ENCODE data around the gene ANO6.
"Not testable (repeated sequence)": the region's sequence is repeated elsewhere in the genome, so short reads cannot be mapped to it uniquely, and the experiment has no call there.

Gene ANO6

DNA sequence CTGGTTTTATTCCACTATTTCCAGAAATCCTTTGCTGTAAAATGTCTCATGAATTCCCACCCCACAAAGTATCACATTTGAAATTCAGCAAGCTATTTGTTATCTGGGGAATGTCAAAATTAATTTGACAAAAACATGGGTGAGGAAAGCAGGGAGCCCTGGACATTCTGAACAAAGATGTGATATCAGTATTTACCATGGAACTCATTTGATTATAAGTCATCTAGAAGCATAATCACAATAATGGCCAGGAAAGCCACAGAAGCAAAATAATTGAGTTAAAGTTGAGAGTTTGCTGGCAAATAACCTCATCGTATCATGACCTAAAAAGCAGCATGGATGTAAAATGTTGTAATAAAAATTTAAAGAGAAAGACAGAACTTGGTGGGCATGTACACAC is 96.1 kb downstream of the ANO6 start:
- Histone ChIP-seq H3K4me3 (ENCODE audit: low read length) (no peak overlapping the region), H3K9ac (ENCODE audit: low read length) (no peak overlapping the region), H3K9me3 (ENCODE audit: control insufficient read depth, low read length) (no peaks in the 10 kb centered on the region), H3K36me3 (ENCODE audit: control insufficient read depth, insufficient read depth, low read length) (no peaks in the 10 kb centered on the region), H3K4me1 (ENCODE audit: control insufficient read depth, insufficient read depth, low read length) (no peaks in the 10 kb centered on the region), H3K27me3 (ENCODE audit: control insufficient read depth, insufficient read depth, low read length) (no peaks in the 10 kb centered on the region)

DNA sequence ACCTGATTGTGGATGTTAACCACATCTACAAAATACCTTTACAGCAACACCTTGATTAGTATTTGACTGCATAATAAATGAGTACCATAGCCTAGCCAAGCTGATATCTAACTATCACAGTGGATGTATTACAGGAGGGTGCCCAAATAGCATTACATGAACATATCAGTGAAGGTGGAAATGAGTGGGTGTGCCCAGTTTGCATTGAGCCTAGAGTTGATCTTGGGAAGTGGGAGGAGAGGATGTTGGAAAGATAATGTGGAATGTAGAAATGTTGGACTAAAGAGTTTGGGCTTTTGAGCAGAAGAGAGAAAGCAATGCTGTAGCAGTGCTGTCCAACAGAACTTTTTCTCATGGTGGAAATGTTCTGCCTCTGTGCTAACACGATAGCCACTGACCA is 98.9 kb downstream of the ANO6 start:
- Histone ChIP-seq H3K9ac (ENCODE audit: low read length) (no peak overlapping the region), H3K4me1 (ENCODE audit: control insufficient read depth, insufficient read depth, low read length) (no peaks in the 10 kb centered on the region), H3K27me3 (ENCODE audit: control insufficient read depth, insufficient read depth, low read length) (no peaks in the 10 kb centered on the region), H3K9me3 (ENCODE audit: control insufficient read depth, low read length) (no peaks in the 10 kb centered on the region), H3K4me3 (ENCODE audit: low read length) (no peak overlapping the region), H3K36me3 (ENCODE audit: control insufficient read depth, insufficient read depth, low read length) (no peaks in the 10 kb centered on the region)

DNA sequence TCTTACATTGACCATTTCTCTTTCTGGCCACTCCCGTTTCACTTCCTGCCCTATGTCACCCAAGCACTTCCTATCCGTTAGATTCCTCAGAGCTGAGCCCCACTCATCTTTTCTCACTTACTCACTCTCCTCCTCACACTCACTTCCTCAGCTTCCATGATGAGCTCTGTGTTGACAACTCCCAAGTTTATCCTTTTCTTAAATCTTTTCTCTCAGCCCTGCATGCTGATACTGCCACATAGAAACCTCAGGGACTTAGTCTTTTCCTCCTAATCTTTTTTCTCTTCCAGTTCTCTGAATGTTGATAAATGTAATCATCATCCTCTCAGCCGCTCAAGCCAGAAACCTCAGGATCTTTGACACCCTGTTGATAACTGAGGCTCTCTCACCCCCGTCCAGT is 99.6 kb downstream of the ANO6 start:
- H3K4me1 ChIP-seq (ENCODE audit: control insufficient read depth, insufficient read depth, low read length) = no peaks in the 10 kb centered on the region
- no peaks in the 10 kb centered on the region for H3K36me3 ChIP-seq (ENCODE audit: control insufficient read depth, insufficient read depth, low read length)

DNA sequence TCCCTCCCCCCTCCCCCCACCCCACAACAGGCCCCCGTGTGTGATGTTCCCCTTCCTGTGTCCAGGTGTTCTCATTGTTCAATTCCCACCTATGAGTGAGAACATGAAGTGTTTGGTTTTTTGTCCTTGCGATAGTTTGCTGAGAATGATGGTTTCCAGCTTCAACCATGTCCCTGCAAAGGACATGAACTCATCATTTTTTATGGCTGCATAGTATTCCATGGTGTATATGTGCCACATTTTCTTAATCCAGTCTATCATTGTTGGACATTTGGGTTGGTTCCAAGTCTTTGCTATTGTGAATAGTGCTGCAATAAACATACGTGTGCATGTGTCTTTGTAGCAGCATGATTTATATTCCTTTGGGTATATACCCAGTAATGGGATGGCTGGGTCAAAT is 101.4 kb downstream of the ANO6 start:
- not testable (repeated sequence) for H3K4me1 ChIP-seq (ENCODE audit: control insufficient read depth, insufficient read depth, low read length)

More for the DNA sequence above, 99.6 kb downstream of the ANO6 start:
- Histone ChIP-seq H3K27me3 (ENCODE audit: control insufficient read depth, insufficient read depth, low read length) (no peaks in the 10 kb centered on the region), H3K4me3 (ENCODE audit: low read length) (no peak overlapping the region), H3K9ac (ENCODE audit: low read length) (no peak overlapping the region), H3K9me3 (ENCODE audit: control insufficient read depth, low read length) (no peaks in the 10 kb centered on the region)

DNA sequence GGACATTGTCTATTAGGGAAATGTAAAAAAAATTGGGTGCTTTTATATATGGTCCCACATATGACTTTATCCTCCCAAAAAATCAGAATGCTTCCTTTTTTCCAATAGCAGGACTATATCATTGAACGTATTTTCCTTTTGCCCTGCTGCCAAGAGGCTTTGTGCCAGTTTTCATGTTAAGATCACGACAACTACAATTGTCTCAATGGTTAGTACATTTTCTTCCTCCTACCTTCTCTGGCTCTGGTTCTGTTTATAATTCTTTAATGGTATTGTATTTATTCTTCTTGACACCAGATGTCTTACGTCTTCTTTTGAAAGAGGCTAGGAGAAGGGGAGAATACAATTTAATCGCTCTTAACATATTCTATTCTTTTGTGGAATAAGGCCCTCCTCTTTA is 106.9 kb downstream of the ANO6 start:
- Histone ChIP-seq H3K9me3 (ENCODE audit: control insufficient read depth, low read length) (no peaks in the 10 kb centered on the region), H3K4me1 (ENCODE audit: control insufficient read depth, insufficient read depth, low read length) (no peaks in the 10 kb centered on the region), H3K9ac (ENCODE audit: low read length) (no peak overlapping the region), H3K27me3 (ENCODE audit: control insufficient read depth, insufficient read depth, low read length) (no peaks in the 10 kb centered on the region), H3K36me3 (ENCODE audit: control insufficient read depth, insufficient read depth, low read length) (no peaks in the 10 kb centered on the region), H3K4me3 (ENCODE audit: low read length) (no peak overlapping the region)

More for the DNA sequence above, 101.4 kb downstream of the ANO6 start:
- H3K4me3 ChIP-seq (ENCODE audit: low read length); H3K36me3 ChIP-seq (ENCODE audit: control insufficient read depth, insufficient read depth, low read length); H3K9ac ChIP-seq (ENCODE audit: low read length); H3K27me3 ChIP-seq (ENCODE audit: control insufficient read depth, insufficient read depth, low read length); H3K9me3 ChIP-seq (ENCODE audit: control insufficient read depth, low read length): not testable (repeated sequence)

DNA sequence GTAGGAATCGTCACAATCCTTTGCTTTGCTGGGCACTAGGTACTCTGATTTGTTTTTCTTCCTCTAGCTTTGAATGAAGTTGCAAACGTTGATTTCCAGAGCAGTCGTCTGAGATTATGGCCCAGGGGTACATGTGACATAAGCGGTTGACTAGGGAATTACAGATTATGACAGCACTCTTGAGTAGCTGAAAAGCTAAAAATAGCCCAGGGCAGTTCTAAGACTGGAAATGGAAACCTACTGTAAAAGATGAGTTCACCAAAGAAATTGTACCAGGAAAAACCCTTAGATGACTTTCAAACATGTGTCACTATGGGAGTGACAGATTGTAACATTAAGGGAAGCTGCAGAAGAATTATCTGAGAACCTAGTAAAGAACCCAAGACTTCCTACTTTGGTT is 108.5 kb downstream of the ANO6 start:
- Histone ChIP-seq H3K27me3 (ENCODE audit: control insufficient read depth, insufficient read depth, low read length) (no peaks in the 10 kb centered on the region), H3K4me1 (ENCODE audit: control insufficient read depth, insufficient read depth, low read length) (no peaks in the 10 kb centered on the region), H3K9ac (ENCODE audit: low read length) (no peak overlapping the region), H3K4me3 (ENCODE audit: low read length) (no peak overlapping the region), H3K9me3 (ENCODE audit: control insufficient read depth, low read length) (no peaks in the 10 kb centered on the region), H3K36me3 (ENCODE audit: control insufficient read depth, insufficient read depth, low read length) (no peaks in the 10 kb centered on the region)

DNA sequence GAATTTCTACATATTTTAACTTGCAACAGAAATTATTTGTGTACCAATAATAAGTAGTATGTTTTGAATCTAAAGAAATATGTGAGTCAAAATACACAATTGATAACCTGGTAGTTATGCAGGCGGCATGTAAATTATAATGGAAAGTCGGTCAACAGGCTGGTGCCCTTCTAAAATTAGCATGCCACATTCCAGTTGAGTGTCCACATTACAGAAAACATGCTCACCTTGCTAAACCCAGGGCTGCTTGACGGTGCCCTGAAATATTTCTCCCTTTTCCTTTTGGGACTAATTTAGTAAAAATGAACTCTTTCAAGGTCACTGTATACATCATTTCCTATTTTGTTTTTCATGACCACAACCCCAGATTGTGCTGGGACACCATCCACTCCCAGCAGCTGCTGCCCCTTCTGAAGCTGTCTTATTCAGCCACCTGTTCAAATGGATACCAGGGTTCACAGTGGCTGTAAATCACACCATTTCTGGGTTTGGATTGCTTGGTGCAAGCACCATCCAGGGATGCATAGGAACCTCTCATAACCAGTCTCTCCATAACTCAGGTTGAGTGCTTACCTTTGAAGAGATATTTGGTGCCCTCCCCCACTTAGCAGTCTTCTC is 110.6 kb downstream of the ANO6 start:
- no peaks in the 10 kb centered on the region for H3K4me1 ChIP-seq (ENCODE audit: control insufficient read depth, insufficient read depth, low read length)
- no peak overlapping the region for H3K9ac ChIP-seq (ENCODE audit: low read length)

DNA sequence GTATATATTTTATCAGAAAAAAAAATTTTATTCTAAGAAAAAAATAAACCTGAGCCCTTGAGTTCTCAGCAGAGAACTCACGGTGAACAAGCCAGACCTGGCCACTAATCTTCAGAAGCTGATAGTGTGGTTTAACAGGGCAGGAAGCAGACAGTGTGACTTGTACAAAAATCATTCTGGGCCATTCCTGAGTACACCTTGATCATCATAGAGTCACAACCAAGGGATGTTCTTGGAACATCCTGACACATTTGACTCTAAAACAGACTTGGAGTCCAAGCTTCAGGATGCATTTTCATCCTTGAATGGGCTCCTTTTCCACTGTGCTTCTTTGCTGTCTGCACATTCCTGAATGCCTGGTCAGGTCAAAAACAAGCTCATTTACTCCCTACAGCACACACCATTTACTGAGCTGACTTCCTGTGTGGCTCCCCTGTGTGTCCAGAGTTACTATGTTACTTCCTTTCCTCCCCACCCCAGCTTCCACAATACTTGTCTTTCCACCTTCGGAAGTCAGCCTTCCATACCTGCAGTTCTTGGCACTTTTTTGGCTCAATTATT is 112.0 kb downstream of the ANO6 start:
- no peak overlapping the region for H3K9ac ChIP-seq (ENCODE audit: low read length)
- H3K4me1 ChIP-seq (ENCODE audit: control insufficient read depth, insufficient read depth, low read length) = no peaks in the 10 kb centered on the region
- H3K4me3 ChIP-seq (ENCODE audit: low read length) = no peak overlapping the region
- H3K27me3 ChIP-seq (ENCODE audit: control insufficient read depth, insufficient read depth, low read length) = no peaks in the 10 kb centered on the region
- no peaks in the 10 kb centered on the region for H3K36me3 ChIP-seq (ENCODE audit: control insufficient read depth, insufficient read depth, low read length)
- H3K9me3 ChIP-seq (ENCODE audit: control insufficient read depth, low read length) = no peaks in the 10 kb centered on the region

More for the DNA sequence above, 110.6 kb downstream of the ANO6 start:
- H3K9me3 ChIP-seq (ENCODE audit: control insufficient read depth, low read length) = no peaks in the 10 kb centered on the region
- no peak overlapping the region for H3K4me3 ChIP-seq (ENCODE audit: low read length)
- H3K36me3 ChIP-seq (ENCODE audit: control insufficient read depth, insufficient read depth, low read length) = no peaks in the 10 kb centered on the region
- no peaks in the 10 kb centered on the region for H3K27me3 ChIP-seq (ENCODE audit: control insufficient read depth, insufficient read depth, low read length)

DNA sequence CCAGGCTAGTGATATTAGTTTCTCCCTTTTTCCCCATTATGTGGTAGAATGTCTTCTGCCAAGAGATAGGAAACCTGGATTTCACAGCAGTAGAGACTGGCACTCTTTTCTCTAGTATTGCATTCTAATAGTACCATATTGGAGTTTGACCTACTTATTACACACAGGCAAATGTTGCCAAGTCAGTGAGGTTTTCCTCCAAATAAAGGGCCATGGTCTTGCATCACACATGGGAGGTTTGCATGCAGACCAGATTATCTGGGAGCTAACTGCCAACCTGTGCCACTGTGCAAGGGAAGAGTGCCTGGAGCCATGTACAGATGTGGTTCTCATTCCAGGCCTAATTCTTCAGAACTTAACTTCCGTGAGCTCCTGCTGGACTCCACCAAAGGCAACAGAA is 113.3 kb downstream of the ANO6 start:
- H3K27me3 ChIP-seq (ENCODE audit: control insufficient read depth, insufficient read depth, low read length) = no peaks in the 10 kb centered on the region
- no peak overlapping the region for H3K4me3 ChIP-seq (ENCODE audit: low read length)
- H3K36me3 ChIP-seq (ENCODE audit: control insufficient read depth, insufficient read depth, low read length) = no peaks in the 10 kb centered on the region
- no peaks in the 10 kb centered on the region for H3K9me3 ChIP-seq (ENCODE audit: control insufficient read depth, low read length)
- no peaks in the 10 kb centered on the region for H3K4me1 ChIP-seq (ENCODE audit: control insufficient read depth, insufficient read depth, low read length)
- H3K9ac ChIP-seq (ENCODE audit: low read length) = no peak overlapping the region

DNA sequence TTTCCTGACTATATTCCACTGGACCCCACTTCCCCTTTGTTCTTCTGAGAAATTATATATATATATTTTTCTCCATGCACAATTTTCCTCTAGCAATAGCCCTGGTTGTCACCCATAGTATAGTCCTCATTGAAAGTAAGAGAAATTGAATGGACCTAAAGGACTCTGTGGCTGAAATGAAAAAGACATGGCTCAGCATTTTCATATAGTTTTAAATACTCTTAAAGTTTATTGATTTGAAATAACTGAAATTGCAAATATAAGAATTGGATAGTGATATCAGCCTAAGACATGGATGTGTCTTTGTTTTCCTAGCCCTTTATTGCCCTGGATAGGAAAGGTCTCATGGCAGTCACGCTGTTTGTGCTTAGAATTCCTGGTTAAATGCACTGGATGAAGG is 113.8 kb downstream of the ANO6 start:
- H3K27me3 ChIP-seq (ENCODE audit: control insufficient read depth, insufficient read depth, low read length) = no peaks in the 10 kb centered on the region
- no peaks in the 10 kb centered on the region for H3K4me1 ChIP-seq (ENCODE audit: control insufficient read depth, insufficient read depth, low read length)
- H3K9ac ChIP-seq (ENCODE audit: low read length) = no peak overlapping the region
- no peaks in the 10 kb centered on the region for H3K36me3 ChIP-seq (ENCODE audit: control insufficient read depth, insufficient read depth, low read length)
- no peaks in the 10 kb centered on the region for H3K9me3 ChIP-seq (ENCODE audit: control insufficient read depth, low read length)
- no peak overlapping the region for H3K4me3 ChIP-seq (ENCODE audit: low read length)

DNA sequence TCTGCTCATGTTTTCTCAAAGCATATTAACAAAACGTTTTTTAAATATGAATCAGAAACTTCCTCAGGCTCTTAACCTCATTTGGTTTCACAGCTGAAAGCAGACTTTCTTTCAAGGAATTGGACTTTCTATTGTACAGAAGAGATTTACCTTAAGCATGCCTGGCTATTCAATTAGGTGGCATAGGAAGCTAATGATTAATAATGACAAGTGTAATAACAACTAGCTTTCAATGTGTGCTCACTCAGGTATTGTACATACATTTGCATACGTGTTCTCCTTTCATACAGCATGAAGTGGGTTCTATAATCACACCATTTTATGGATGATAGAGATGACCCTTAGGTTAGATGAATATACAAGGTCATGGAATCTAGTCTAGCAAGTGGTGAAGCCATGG is 115.7 kb downstream of the ANO6 start:
- Histone ChIP-seq H3K36me3 (ENCODE audit: control insufficient read depth, insufficient read depth, low read length) (no peaks in the 10 kb centered on the region), H3K27me3 (ENCODE audit: control insufficient read depth, insufficient read depth, low read length) (no peaks in the 10 kb centered on the region), H3K9me3 (ENCODE audit: control insufficient read depth, low read length) (no peaks in the 10 kb centered on the region), H3K4me3 (ENCODE audit: low read length) (no peak overlapping the region), H3K9ac (ENCODE audit: low read length) (no peak overlapping the region), H3K4me1 (ENCODE audit: control insufficient read depth, insufficient read depth, low read length) (no peaks in the 10 kb centered on the region)

DNA sequence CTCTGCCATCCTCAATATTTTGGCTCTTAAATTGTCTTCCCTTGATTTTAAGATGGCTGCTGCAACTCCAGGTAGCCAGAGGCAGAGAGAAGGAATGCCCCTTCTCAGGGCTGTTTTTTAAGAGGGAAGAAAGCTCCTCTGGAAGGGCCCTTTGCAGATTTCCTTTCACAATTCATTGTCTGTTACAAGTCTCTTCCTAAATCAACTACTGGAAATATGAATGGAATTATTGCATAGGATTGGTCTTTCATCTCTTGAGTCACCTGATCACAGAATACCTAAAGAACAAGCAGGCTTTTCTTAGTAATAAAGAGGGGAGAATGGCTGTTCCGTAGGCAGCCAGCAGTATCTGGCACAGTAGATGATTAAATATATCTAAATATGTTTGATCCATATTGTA is 118.5 kb downstream of the ANO6 start:
- no peaks in the 10 kb centered on the region for H3K36me3 ChIP-seq (ENCODE audit: control insufficient read depth, insufficient read depth, low read length)
- no peaks in the 10 kb centered on the region for H3K9me3 ChIP-seq (ENCODE audit: control insufficient read depth, low read length)
- no peaks in the 10 kb centered on the region for H3K4me1 ChIP-seq (ENCODE audit: control insufficient read depth, insufficient read depth, low read length)
- no peaks in the 10 kb centered on the region for H3K27me3 ChIP-seq (ENCODE audit: control insufficient read depth, insufficient read depth, low read length)
- H3K9ac ChIP-seq (ENCODE audit: low read length) = no peak overlapping the region
- no peak overlapping the region for H3K4me3 ChIP-seq (ENCODE audit: low read length)

DNA sequence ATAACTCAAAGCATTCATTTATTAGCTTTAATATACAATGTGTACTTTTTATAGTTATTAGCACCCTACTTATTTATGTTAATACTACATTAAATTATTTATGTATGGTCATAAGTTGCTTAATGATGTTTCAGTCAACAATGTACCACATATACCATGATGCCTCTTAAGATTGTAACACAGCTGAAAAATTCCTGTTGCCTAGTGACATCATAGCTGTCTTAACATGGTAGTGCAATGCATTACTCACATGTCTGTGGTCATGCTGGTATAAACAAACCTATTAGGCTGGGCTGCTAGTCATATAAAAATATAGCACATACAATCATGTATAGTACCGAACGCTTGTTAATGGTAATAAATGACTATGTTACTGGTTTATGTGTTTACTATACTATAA is 120.4 kb downstream of the ANO6 start:
- H3K36me3 ChIP-seq (ENCODE audit: control insufficient read depth, insufficient read depth, low read length) = no peaks in the 10 kb centered on the region
- no peaks in the 10 kb centered on the region for H3K9me3 ChIP-seq (ENCODE audit: control insufficient read depth, low read length)
- no peaks in the 10 kb centered on the region for H3K4me1 ChIP-seq (ENCODE audit: control insufficient read depth, insufficient read depth, low read length)
- H3K4me3 ChIP-seq (ENCODE audit: low read length) = no peak overlapping the region
- no peak overlapping the region for H3K9ac ChIP-seq (ENCODE audit: low read length)
- no peaks in the 10 kb centered on the region for H3K27me3 ChIP-seq (ENCODE audit: control insufficient read depth, insufficient read depth, low read length)

Measured in mucosa of stomach (tissue), 1 donor.